Mucosa of stomach (tissue), 1 donor: Measurements from ENCODE around the gene MDC1.
"Not testable (repeated sequence)": the region's sequence is repeated elsewhere in the genome, so short reads cannot be mapped to it uniquely, and the experiment has no call there.

Experiments
- H3K27me3 ChIP-seq: one replicate; pipeline ENCODE4 v1.7.0; 2013; ENCODE audit warnings: mild to moderate bottlenecking, low read length; ENCODE audit not compliant: control insufficient read depth, insufficient read depth
- H3K36me3 ChIP-seq: one replicate; pipeline ENCODE4 v1.7.0; 2013; ENCODE audit warnings: low read length; ENCODE audit not compliant: control insufficient read depth, insufficient read depth
- H3K4me1 ChIP-seq: one replicate; pipeline ENCODE4 v1.7.0; 2013; ENCODE audit warnings: mild to moderate bottlenecking, low read length; ENCODE audit not compliant: control insufficient read depth, insufficient read depth
- H3K4me3 ChIP-seq: one replicate; pipeline ENCODE4 v1.7.0; 2013; ENCODE audit warnings: low read length
- H3K9ac ChIP-seq: one replicate; pipeline ENCODE4 v1.7.0; 2013; ENCODE audit warnings: mild to moderate bottlenecking, low read length, moderate library complexity
- H3K9me3 ChIP-seq: one replicate; pipeline ENCODE4 v1.7.0; 2013; ENCODE audit warnings: mild to moderate bottlenecking, low read length, moderate library complexity; ENCODE audit not compliant: control insufficient read depth
- donor health status: Pancreatic carcinoma.

The MDC1 gene

GRCh38 chr6:30725713-30726505 lies 8.8 kb upstream of the MDC1 start:
- no peaks in the 10 kb centered on the region for H3K27me3 ChIP-seq
- peaks cover 34% of the 10 kb centered on the region for H3K4me1 ChIP-seq
- peaks cover 42% of the 10 kb centered on the region for H3K36me3 ChIP-seq
- H3K4me3 ChIP-seq = no peak overlapping the region
- H3K9ac ChIP-seq = no peak overlapping the region
- no peaks in the 10 kb centered on the region for H3K9me3 ChIP-seq

- Histone ChIP-seq H3K36me3 (peaks cover 39% of the 10 kb centered on the region), H3K4me1 (peaks cover 26% of the 10 kb centered on the region), H3K9me3 (no peaks in the 10 kb centered on the region), H3K4me3 (no peak overlapping the region), H3K27me3 (no peaks in the 10 kb centered on the region), H3K9ac (peak overlapping the region; percentile 29)
These were observed 8.0 kb upstream of the MDC1 start for GRCh38 chr6:30724906-30725667.

- H3K4me3 ChIP-seq, H3K27me3 ChIP-seq, H3K9ac ChIP-seq, H3K9me3 ChIP-seq: not testable (repeated sequence)
- peaks cover 25% of the 10 kb centered on the region for H3K4me1 ChIP-seq
- H3K36me3 ChIP-seq = peaks cover 30% of the 10 kb centered on the region
These were observed 7.0 kb upstream of the MDC1 start for GRCh38 chr6:30723843-30724741.

GRCh38 chr6:30723159-30723842 lies 6.2 kb upstream of the MDC1 start:
- H3K9ac ChIP-seq, H3K4me3 ChIP-seq: not testable (repeated sequence)
- H3K4me1 ChIP-seq = peaks cover 25% of the 10 kb centered on the region

GRCh38 chr6:30722280-30723112 lies 5.4 kb upstream of the MDC1 start:
- Histone ChIP-seq H3K36me3 (peaks cover 22% of the 10 kb centered on the region), H3K9me3 (no peaks in the 10 kb centered on the region)

More at GRCh38 chr6:30723159-30723842, 6.2 kb upstream of the MDC1 start:
- H3K27me3 ChIP-seq, H3K9me3 ChIP-seq: not testable (repeated sequence)
- peaks cover 30% of the 10 kb centered on the region for H3K36me3 ChIP-seq

GRCh38 chr6:30722025-30722279 lies 4.9 kb upstream of the MDC1 start:
- H3K4me1 ChIP-seq = peaks cover 25% of the 10 kb centered on the region
- not testable (repeated sequence) for H3K27me3 ChIP-seq, H3K9me3 ChIP-seq
- H3K9ac ChIP-seq = peak overlapping the region; percentile 72
- peaks cover 22% of the 10 kb centered on the region for H3K36me3 ChIP-seq
- peak overlapping the region; percentile 69 for H3K4me3 ChIP-seq

More at GRCh38 chr6:30722280-30723112, 5.4 kb upstream of the MDC1 start:
- Histone ChIP-seq H3K4me3 (no peak overlapping the region), H3K27me3 (no peaks in the 10 kb centered on the region), H3K9ac (no peak overlapping the region), H3K4me1 (peaks cover 25% of the 10 kb centered on the region)

- no peaks in the 10 kb centered on the region for H3K27me3 ChIP-seq
- H3K4me3 ChIP-seq = peak overlapping the region; percentile 95
- peaks cover 25% of the 10 kb centered on the region for H3K4me1 ChIP-seq
These were observed 4.3 kb upstream of the MDC1 start for GRCh38 chr6:30721198-30722024.

GRCh38 chr6:30720738-30721197 lies 3.7 kb upstream of the MDC1 start:
- Histone ChIP-seq H3K9ac (peak overlapping the region; percentile 87), H3K4me1 (peaks cover 25% of the 10 kb centered on the region), H3K4me3 (peak overlapping the region; percentile 95), H3K36me3 (peaks cover 19% of the 10 kb centered on the region), H3K27me3 (no peaks in the 10 kb centered on the region), H3K9me3 (no peaks in the 10 kb centered on the region)

More at GRCh38 chr6:30721198-30722024, 4.3 kb upstream of the MDC1 start:
- no peaks in the 10 kb centered on the region for H3K9me3 ChIP-seq
- H3K36me3 ChIP-seq = peaks cover 22% of the 10 kb centered on the region
- H3K9ac ChIP-seq = peak overlapping the region; percentile 87

- Histone ChIP-seq H3K9me3 (no peaks in the 10 kb centered on the region), H3K4me3 (peak within 1 kb of the TSS; percentile 95), H3K36me3 (peaks cover 17% of the 10 kb centered on the region), H3K27me3 (no peaks in the 10 kb centered on the region), H3K9ac (peak within 1 kb of the TSS; percentile 87), H3K4me1 (peaks cover 25% of the 10 kb centered on the region)
These were observed 3.0 kb upstream of the MDC1 start, which contains the start of gene TUBB for GRCh38 chr6:30719791-30720737. TUBB (plus strand) TSS chr6:30720352; CDS start chr6:30720507, 155 bp downstream.
